Smooth muscle cell of the brain vasculature (primary cell): Measurements from ENCODE around the gene UGT2A3.

ENCODE experiments used
- DNase-seq: peaks from one replicate; pipeline ENCODE4 v3.0.0-alpha.2; 2012; ENCODE audit warnings: low read depth, low spot score

Gene UGT2A3

DNA sequence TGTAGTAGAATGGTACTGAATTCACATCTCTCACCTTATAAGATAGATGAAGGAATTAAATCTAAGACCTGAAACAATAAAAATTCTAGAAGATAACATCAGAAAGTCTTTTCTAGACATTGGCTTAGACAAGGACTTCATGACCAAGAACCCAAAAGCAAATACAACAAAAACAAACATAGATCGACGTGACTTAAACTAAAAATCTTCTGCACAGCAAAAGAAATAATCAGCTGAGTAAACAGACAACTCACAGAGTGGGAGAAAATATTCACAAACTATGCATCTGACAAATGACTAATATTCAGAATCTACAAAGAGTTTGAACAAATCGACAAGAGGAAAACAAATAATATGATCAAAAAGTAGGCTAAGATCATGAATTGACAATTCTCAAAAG lies 38.8 kb downstream of the UGT2A3 start:
- DNase-seq, result no peak

- DNase-seq, result no peak
These were observed 42.2 kb downstream of the UGT2A3 start for GRCh38 chr4:68909385-68909784.

- no peak for DNase-seq
These were observed 43.6 kb downstream of the UGT2A3 start for GRCh38 chr4:68907788-68908700.

GRCh38 chr4:68907245-68907644 lies 44.4 kb downstream of the UGT2A3 start:
- DNase-seq, result no peak

GRCh38 chr4:68906780-68907137 lies 44.8 kb downstream of the UGT2A3 start:
- DNase-seq, result no peak

DNA sequence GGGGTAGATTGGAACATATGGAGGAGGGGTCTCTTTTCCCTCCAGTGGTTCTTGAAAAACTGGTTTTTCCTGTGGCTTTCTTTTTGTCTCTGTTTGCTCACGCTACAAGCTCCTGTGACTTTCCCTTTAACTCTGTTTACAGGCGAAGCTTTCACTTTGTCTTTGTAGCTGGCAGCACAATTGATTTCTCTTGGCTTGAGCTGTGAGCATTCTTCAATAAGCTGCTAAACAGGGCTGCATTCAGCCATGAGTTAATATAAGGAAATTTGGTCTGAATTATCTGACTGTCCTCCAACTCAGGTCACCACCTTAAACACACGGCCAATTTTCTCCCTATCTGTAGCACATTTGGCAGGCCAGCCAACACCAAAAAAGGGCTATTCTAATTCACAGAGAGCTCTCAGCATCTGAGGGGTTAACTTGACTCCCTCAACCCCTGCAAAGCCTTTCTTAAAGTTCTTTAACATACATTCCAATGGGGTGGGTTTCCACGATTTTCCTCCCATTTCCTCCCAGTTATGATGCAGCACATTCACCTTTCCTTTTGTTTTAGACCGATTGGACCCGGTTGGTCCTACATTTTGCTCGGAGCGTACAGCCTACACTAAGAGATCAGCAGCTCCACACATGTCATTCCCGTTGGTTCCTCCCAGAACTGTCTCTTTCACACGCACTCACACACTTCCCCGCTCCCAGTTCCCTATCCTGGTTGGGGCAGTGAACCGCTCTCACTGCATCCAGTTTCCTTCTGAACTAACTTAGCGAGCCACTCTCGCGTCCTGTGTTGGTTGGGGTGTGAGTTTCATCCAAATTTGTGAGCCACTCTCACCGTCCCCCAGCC lies 45.4 kb downstream of the UGT2A3 start:
- DNase-seq, result no peak

DNA sequence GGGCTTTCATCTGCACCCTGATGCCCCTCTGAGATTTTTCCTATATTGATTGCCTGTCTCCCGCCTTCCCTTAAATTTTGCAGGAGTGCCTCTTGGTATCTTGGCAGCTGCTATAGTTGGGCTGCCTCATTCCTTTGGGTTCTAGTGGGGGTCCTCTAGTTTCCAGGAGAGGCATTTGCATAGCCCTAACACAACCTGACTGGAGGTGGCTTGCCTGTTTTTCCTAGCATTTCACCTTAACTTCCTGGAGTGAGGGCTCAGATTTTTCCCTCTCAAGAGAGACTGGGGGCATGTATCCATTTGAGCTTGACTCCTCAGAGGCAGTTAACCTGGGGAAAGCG lies 46.0 kb downstream of the UGT2A3 start:
- DNase-seq, result no peak

GRCh38 chr4:68904786-68905185 lies 46.8 kb downstream of the UGT2A3 start:
- no peak for DNase-seq

DNA sequence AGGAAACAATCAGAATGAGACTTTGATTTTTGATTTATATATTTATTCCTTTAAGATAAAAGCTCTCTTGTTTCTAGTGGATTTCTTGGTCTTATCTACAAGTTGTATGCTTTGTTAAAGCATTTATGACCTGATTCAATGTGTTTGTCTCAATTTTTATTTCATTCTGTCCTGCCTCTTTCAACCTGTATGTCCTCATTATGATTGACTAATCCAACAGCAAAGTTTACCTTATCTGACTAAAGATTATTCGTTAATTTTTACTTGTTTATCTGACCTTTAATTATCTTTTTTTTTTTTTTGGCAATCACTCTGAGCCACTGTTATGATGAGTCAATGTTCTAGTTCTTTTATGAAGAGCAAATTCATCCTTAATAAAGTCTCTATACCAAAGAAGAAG lies 54.9 kb downstream of the UGT2A3 start:
- DNase-seq, result no peak

- no peak for DNase-seq
These were observed 55.9 kb downstream of the UGT2A3 start for GRCh38 chr4:68895561-68896198.

GRCh38 chr4:68892861-68893260 lies 58.7 kb downstream of the UGT2A3 start:
- DNase-seq, result no peak

DNA sequence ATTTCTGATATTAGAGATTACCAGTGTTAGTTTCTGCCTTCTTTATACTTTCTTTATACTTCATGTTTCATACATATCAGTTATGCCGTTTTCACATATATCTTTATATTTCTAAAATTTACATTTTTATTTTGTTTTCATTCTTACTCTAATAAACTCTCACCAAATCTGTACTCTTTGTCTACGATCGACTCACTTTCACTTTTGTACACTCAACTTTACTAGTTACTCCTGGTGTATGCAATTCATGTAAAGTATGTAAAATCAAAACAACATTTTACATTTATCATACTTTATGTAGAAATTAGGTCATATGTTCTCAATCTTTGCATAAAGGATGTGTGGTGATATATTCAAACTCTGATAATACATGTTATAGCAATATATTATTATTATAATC lies 59.9 kb downstream of the UGT2A3 start:
- DNase-seq, result no peak

DNA sequence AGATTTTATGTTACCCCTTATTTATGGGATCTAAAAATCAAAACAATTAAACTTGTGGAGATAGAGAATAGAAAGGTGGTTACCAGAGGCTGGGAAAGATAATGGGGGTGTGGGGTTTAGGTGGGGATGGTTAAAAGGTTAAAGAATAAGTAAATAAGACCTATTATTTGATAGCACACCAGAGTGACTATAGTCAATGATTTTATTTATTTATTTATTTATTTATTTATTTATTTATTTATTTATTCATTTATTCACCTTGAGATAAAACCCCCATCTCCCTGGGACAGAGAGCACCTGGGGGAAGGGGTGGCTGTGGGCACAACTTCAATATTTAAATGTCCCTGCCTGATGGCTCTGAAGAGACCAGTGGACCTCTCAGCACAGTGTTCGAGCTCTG lies 66.1 kb downstream of the UGT2A3 start:
- DNase-seq, result no peak

DNA sequence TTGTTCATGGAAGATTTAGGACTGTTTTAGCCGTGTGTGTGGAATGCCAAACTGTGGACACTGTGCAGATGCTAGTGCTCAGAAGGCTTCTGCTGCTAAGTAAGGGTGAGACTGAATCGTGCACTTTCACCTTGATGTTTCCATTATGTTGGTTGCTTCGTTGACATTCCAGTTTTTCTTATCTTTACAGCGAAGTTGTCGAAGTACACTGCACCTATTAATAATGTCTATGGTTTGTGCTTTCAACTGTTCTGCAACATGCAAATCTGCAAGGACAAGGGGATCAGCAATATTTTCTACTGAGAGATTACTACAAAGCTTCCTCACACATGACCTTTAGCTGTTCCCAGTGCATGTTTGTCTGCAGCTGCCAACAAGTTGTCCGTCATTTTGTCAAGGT lies 67.7 kb downstream of the UGT2A3 start:
- DNase-seq, result no peak
